Hepatic stellate cell (primary cell): ENCODE data around the gene RNASE2.
"Not testable (repeated sequence)": the region's sequence is repeated elsewhere in the genome, so short reads cannot be mapped to it uniquely, and the experiment has no call there.

Experiments used
- DNase-seq: peaks from one replicate; pipeline ENCODE4 v3.0.0; 2011; ENCODE audit warnings: low spot score

RNASE2 gene

GRCh38 chr14:20954736-20955537, at the start of gene RNASE2:
Gene RNASE2 (plus strand): TSS chr14:20955487. CDS start chr14:20955772, 285 bp downstream.
- not testable (repeated sequence) for DNase-seq

DNA sequence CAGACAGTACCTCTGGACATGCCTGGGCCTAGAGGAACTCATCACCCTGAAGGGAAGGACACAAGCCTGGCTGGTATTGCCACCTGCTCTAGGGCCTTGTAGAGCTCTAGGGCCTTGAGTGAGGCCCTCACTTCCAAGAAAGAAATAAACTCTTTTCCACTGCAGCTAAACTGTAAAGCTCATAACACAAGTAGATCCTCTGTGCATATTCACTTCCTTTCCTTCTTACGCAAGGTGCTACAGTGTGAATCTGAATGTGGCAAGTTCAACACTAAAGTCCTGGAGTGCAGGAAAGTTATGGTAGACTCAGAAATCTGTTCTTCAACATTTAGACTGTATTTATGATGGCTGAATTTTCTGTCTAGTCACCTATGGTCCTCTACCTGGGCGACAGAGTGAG, 49.6 kb upstream of the RNASE2 start:
- no peak for DNase-seq

GRCh38 chr14:20907214-20907613, 48.1 kb upstream of the RNASE2 start:
- no peak for DNase-seq

- not testable (repeated sequence) for DNase-seq
Observed at GRCh38 chr14:20910822-20911221, 44.5 kb upstream of the RNASE2 start.

- DNase-seq, result not testable (repeated sequence)
Observed at GRCh38 chr14:20919038-20919756, 36.1 kb upstream of the RNASE2 start.

DNA sequence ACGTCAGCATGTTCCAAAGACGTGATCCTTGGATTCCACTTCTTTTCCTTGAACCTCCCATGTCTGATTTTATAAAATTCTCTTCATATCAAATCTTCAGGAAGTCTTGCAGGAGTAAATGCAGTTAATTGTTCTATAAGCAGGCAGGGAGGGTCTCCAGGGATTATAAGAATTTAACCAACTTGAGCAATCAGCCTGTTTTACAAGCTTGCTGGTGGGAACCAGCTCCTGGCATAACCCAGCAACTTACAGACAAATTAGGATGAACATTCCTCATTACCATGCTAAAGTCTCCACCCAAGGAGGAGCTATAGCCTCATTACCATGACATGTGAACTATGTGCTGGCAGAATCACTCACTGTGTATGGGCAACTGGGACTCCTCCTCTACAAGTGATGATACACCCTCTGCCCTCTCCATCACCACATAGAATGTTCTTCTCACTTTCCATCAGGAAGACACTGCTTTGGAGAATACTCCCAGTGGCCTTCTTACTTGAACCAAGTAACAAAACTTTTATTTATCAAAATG, 31.5 kb upstream of the RNASE2 start:
- DNase-seq, result not testable (repeated sequence)

DNA sequence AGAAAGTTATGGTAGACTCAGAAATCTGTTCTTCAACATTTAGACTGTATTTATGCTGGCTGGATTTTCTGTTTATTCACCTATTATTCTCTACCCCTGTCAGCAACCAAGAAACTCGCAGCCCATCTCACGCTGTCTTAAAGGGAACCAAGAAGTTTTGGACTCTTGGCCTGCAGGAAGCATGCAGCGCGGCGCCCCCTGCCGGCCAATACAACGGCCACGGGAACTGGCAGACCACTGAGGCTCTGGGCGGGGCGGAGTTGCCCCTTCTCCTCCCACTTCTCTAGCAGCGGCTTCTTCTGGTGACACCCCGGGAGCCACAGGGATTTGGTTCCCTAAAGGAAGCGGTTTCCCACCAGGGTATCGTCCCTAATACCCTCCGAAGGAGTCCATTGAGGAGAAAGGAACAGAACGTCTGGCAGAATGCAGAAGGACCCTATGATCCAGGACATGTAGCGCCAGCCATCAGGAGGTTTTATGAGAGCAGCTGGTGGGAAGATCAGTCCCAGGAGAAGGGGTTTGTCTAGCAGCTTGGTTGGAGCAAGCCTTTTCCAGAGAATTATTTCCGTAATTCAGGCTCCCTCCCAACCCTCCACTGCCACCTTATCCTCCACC, 21.0 kb upstream of the RNASE2 start:
- peak; percentile 3 for DNase-seq

- DNase-seq, result no peak
Observed at GRCh38 chr14:20935303-20935984, 19.8 kb upstream of the RNASE2 start.

- DNase-seq, result not testable (repeated sequence)
Observed at GRCh38 chr14:20945146-20945545, 10.1 kb upstream of the RNASE2 start.

DNA sequence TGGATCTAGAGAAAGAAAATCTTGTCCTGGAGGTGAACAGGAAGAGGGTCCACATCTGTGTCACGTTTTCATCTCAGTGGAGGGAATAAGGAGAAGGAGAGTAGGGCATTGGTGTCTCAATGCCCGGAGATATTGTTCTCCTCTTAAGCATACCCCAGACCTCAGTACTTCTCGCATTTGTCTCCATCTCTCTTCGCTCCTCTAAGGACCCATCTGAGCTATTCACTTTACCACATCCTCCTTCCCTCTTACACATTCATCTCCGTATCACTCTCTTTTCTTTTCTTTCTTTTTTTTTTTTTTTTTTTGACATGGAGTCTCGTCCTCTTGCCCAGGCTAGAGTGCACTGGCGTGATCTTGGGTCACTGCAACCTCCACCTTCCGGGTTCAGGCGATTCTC, 8.6 kb upstream of the RNASE2 start:
- DNase-seq, result not testable (repeated sequence)

- not testable (repeated sequence) for DNase-seq
Observed at GRCh38 chr14:20955538-20955873, 219 bp downstream of the RNASE2 start.

DNA sequence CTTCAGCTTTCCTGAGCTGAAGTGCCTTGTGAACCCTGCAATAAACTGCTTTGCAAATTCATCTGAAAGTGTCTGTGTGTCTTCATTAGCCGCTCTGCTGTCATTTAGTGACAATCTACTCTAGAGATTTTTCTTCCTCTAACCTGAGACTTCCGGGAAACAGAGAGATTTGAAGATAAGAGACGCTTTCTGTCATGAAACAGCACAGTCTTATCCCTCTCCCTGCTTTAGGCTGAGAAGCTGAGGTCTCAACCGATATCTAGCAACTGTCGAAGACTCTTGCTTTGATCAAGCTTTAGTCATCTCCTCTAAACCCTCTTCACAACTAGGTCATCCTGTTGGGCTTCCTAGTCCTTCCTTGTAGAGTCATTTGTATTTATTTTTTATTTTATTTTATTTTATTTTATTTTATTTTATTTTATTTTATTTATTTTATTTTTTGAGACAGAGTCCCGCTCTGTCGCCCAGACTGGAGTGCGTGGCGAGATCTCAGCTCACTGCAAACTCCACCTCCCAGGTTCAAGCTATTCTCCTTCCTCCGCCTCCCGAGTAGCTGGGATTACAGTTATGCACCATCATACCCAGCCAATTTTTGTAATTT, 1.2 kb downstream of the RNASE2 start:
- no peak for DNase-seq

DNA sequence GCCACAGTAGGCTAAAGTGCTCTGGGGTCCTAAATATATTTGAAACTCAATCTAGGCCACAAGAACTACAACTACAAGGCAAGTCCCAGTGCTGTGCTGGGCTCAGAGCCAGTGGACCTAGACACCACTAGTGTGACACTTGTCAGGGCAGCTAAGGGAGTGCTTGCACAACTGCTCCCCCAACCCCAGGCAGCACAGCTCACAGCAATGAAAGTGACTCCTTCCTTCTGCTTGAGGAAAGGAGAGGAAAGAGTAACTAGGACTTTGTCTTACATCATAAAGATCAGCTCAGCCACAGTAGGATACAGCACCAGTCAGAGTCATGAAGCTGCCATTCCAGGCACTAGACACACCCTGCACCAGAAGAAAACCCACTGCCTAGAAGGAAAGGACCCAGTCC, 3.7 kb downstream of the RNASE2 start:
- DNase-seq, result not testable (repeated sequence)

DNA sequence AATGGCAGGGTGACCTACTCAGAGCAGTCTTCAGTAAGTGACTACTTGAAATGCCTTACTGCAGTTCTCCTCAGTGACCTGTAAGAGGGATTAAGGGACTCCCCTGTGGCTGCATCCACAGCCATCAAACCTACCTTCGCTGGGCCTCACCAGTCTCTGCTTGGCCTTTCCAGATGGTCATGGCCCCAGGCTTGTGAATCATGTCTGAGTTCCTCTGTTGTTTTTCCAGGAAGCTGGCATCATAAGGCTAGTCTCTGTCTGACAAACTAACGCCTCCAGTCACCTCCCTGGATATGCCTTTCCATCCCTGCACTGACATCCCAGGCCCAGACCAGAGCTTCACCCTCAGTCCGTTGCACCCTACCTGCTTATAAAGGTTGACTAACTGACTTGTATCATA, 14.0 kb downstream of the RNASE2 start:
- no peak for DNase-seq

GRCh38 chr14:20970647-20970982, 15.3 kb downstream of the RNASE2 start:
- DNase-seq, result no peak

DNA sequence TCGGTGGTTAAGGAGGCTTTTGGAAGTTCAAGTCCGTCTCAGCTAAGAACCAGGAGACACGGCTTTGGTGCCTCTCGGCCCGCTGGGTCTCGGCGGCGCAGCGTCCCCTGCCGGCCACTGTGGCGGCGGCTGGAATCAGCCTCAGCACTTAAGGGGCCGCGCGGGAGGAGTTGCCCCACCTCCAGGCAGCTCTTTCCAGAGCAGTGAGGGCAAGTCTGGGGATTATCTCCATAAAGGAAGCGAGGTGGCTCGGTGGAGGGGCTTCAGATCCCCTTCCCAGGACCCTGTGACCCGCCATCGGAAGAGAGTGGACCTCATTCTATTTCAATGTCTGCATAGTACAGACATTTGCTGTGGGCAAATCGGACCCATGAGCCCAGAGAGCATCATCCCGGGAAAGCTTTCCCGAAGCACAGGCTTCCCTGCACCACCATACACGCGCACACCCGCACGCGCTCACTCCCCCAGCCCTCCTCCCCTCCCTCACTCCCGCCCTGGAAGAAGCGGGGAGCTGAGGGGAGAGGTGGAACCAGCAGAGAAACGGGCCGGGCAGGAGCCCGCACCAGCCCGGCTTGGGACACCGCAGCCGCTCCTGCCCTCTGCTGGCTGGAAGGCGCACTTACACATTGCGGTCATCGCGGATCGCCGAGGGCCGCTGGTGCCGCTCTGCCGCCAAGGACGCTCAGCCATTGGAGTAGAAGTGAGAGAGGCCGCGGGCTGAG, 15.9 kb downstream of the RNASE2 start:
- peak; percentile 81 for DNase-seq

DNA sequence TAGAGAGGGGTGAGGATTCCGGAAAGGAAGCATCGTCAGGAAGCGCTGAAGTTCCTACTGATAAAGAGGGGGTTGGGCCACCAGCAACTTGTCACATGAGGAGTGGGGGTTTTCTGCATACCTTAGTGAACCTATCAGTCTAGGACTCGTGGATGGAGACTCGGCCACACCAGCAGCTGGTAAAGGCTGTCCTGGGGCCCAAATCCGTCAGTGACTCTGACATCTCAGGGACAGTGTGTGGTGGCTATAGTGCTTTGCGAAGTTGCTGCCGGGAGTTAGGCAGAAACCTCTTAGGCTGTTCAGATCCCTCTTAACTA, 16.4 kb downstream of the RNASE2 start:
- no peak for DNase-seq

- DNase-seq, result no peak
Observed at GRCh38 chr14:20973501-20973900, 18.2 kb downstream of the RNASE2 start.

DNA sequence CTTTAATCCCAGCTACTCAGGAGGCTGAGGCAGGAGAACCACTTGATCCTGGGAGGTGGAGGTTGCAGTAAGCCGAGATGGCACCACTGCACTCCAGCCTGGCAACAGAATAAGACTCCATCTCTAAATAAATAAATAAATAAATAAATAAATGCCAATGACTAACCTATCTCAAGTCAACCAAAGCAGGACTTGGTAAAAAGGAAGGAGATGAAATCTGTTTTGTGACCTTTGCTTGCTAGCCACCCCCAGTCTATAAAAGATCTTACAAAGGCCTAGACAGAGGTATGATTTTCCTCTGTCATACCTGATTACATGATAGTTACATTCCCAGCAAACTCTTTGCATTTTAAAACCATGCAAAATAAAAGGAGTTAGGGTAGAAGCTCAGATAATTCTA, 21.0 kb downstream of the RNASE2 start:
- DNase-seq, result no peak

GRCh38 chr14:20978687-20979086, 23.4 kb downstream of the RNASE2 start:
- DNase-seq, result no peak

GRCh38 chr14:20980906-20981305, 25.6 kb downstream of the RNASE2 start:
- no peak for DNase-seq
